Lower lobe of right lung (tissue), 2 donors: ENCODE data around the gene PARVA. TPM values are rescaled to one million over a fixed set of nuclear protein-coding genes. Genes with fewer than 3 reads are reported as not detected.
"Not testable (repeated sequence)": the region's sequence is repeated elsewhere in the genome, so short reads cannot be mapped to it uniquely, and the experiment has no call there.

Source experiments
- ATAC-seq, 2 donors: fragments of 200-7000 bp; cut with Tn5 transposase; one replicate each; pipeline ENCODE4 v1.9.1; 2020 to 2022; ENCODE audit warnings: mild to moderate bottlenecking in 2 of 2, moderate library complexity in 2 of 2
- DNase-seq: peaks from one replicate; pipeline ENCODE4 v3.0.0-alpha.2; 2020
- H3K27ac ChIP-seq: fragments of 200-600 bp; one replicate; pipeline ENCODE4 v1.8.0; 2022
- H3K27me3 ChIP-seq: fragments of 200-600 bp; one replicate; pipeline ENCODE4 v1.8.0; 2022; ENCODE audit warnings: low read depth
- H3K36me3 ChIP-seq: fragments of 200-600 bp; one replicate; pipeline ENCODE4 v1.8.0; 2022; ENCODE audit warnings: mild to moderate bottlenecking
- H3K4me1 ChIP-seq: fragments of 200-600 bp; one replicate; pipeline ENCODE4 v1.8.0; 2022
- H3K4me3 ChIP-seq: fragments of 200-600 bp; one replicate; pipeline ENCODE4 v1.8.0; 2022; ENCODE audit warnings: mild to moderate bottlenecking
- H3K9me3 ChIP-seq: fragments of 200-600 bp; one replicate; pipeline ENCODE4 v1.8.0; 2022
- intact Hi-C: fragments of 100-400 bp; cut with DNase I; formaldehyde crosslinking; loops from one replicate; pipeline ENCODE4 v1.11.0; 2022
- total RNA-seq: library from RNA; stranded (reverse); fragmentation: NEBNext Ultra II Directional; extraction: Animal tissue kit (Norgen Biotek cat#: 25700); gene quantifications from one replicate; pipeline ENCODE4 v1.2.1, GENCODE V29; 2021
- TF ChIP-seq, protein P1 (sequence below): fragments of 200-600 bp; IDR thresholded peaks from one replicate; pipeline ENCODE4 v1.8.0; 2022; ENCODE audit warnings: antibody characterized with exemption, mild to moderate bottlenecking
- donor health status: DM: no; HTN: yes; CAD: no; lungs with severe emphysema.

Gene PARVA
- total RNA-seq, 1 donor from 2014 or later = 58.3 TPM

GRCh38 chr11:12343526-12343925 is 33.8 kb upstream of the PARVA start:
- TF ChIP-seq, protein P1, sequence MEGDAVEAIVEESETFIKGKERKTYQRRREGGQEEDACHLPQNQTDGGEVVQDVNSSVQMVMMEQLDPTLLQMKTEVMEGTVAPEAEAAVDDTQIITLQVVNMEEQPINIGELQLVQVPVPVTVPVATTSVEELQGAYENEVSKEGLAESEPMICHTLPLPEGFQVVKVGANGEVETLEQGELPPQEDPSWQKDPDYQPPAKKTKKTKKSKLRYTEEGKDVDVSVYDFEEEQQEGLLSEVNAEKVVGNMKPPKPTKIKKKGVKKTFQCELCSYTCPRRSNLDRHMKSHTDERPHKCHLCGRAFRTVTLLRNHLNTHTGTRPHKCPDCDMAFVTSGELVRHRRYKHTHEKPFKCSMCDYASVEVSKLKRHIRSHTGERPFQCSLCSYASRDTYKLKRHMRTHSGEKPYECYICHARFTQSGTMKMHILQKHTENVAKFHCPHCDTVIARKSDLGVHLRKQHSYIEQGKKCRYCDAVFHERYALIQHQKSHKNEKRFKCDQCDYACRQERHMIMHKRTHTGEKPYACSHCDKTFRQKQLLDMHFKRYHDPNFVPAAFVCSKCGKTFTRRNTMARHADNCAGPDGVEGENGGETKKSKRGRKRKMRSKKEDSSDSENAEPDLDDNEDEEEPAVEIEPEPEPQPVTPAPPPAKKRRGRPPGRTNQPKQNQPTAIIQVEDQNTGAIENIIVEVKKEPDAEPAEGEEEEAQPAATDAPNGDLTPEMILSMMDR = no peak
- intact Hi-C loops = no loop called here
- Histone ChIP-seq H3K27me3 (no peaks in the 10 kb centered on the region), H3K4me3 (no peak overlapping the region), H3K4me1 (no peaks in the 10 kb centered on the region), H3K27ac (no peak overlapping the region), H3K9me3 (no peaks in the 10 kb centered on the region), H3K36me3 (no peaks in the 10 kb centered on the region)
- DNase-seq = no peak
- no peak for ATAC-seq

GRCh38 chr11:12353534-12353933 is 23.8 kb upstream of the PARVA start:
- Histone ChIP-seq H3K9me3 (no peaks in the 10 kb centered on the region), H3K27ac (no peak overlapping the region), H3K27me3 (no peaks in the 10 kb centered on the region), H3K4me1 (no peaks in the 10 kb centered on the region), H3K4me3 (no peak overlapping the region), H3K36me3 (no peaks in the 10 kb centered on the region)
- intact Hi-C loops = no loop called here
- ATAC-seq = no peak
- DNase-seq = no peak
- TF ChIP-seq, protein P1 = no peak

GRCh38 chr11:12354750-12355545 is 22.4 kb upstream of the PARVA start:
- ATAC-seq = no peak
- TF ChIP-seq, protein P1 = no peak
- H3K27ac ChIP-seq = no peak overlapping the region
- H3K36me3 ChIP-seq = no peaks in the 10 kb centered on the region
- no peaks in the 10 kb centered on the region for H3K4me1 ChIP-seq
- no peaks in the 10 kb centered on the region for H3K9me3 ChIP-seq
- no peak for DNase-seq
- intact Hi-C loops = no loop called here
- no peaks in the 10 kb centered on the region for H3K27me3 ChIP-seq
- H3K4me3 ChIP-seq = no peak overlapping the region

GRCh38 chr11:12356944-12357655 is 20.3 kb upstream of the PARVA start:
- TF ChIP-seq, protein P1 = no peak
- H3K4me3 ChIP-seq = no peak overlapping the region
- intact Hi-C loops = no loop called here

DNA sequence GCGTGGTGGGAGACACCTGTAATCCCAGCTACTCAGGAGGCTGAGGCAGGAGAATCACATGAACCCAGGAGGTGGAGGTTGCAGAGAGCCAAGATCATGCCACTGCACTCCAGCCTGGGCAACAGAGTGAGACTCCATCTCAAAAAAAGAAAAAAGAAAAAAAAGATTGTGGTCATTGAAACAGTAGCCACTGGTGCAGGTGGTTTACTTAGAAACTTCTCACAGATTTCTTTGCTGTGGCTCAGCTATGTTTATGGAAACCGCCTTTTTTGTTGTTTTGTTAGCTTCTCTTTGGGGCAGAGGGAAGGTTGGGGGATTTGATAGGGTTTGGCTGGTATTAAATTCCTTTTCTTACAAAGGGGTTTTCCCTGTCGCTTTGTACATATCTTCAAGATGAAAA is 19.7 kb upstream of the PARVA start:
- H3K27ac ChIP-seq, H3K36me3 ChIP-seq, H3K4me3 ChIP-seq, ATAC-seq, H3K27me3 ChIP-seq, H3K4me1 ChIP-seq, H3K9me3 ChIP-seq, DNase-seq, intact Hi-C loops: not testable (repeated sequence)

More at GRCh38 chr11:12356944-12357655, 20.3 kb upstream of the PARVA start:
- DNase-seq = no peak
- H3K27me3 ChIP-seq = no peaks in the 10 kb centered on the region
- no peak overlapping the region for H3K27ac ChIP-seq
- H3K4me1 ChIP-seq = no peaks in the 10 kb centered on the region
- no peak for ATAC-seq
- H3K9me3 ChIP-seq = no peaks in the 10 kb centered on the region
- H3K36me3 ChIP-seq = no peaks in the 10 kb centered on the region
